HepG2 (cell line): ENCODE measurements around the gene NT5C1A. TPM values are rescaled to one million over a fixed set of nuclear protein-coding genes. Genes with fewer than 3 reads are reported as not detected.

Source experiments
- ATAC-seq: fragments of 200-7000 bp; cut with Tn5 transposase; 3 replicates; pipeline ENCODE4 v1.9.1; 2020; ENCODE audit warnings: mild to moderate bottlenecking, moderate library complexity
- BruUV-seq: library from RNA; stranded (reverse); fragments of 400-500 nt; replicated peaks from 2 replicates; lab custom pipeline; 2021; lab: Mats Ljungman, UMichigan
- CTCF ChIA-PET: fragments of 300-600 bp; formaldehyde crosslinking; extraction: SDS; loops from one replicate; lab custom pipeline; 2021; ENCODE audit warnings: low total read pairs, inconsistent platforms, low intra/inter-chr PET ratio; lab: Yijun Ruan, JAX
- POLR2A ChIA-PET: fragments of 350-600 bp; sonication (Branson Sonifier 250); formaldehyde crosslinking; loops from one replicate; lab custom pipeline; 2020; ENCODE audit warnings: antibody characterized with exemption, inconsistent platforms; lab: Yijun Ruan, JAX
- DNase-seq: peaks from one replicate; pipeline ENCODE4 v3.0.0-alpha.2; 2015; ENCODE audit warnings: low spot score
- FAIRE-seq: peaks from 3 replicates; lab custom pipeline; 2011; peaks lifted over from hg19 to GRCh38; lab: Jason Lieb, UNC
- H2AFZ ChIP-seq: one replicate; pipeline ENCODE4 v1.6.1; 2011; ENCODE audit warnings: low read length, inconsistent platforms
- H3K27ac ChIP-seq: fragments of 300-600 bp; 3 replicates; pipeline ENCODE4 v1.8.0; 2011; ENCODE audit warnings: mixed run types, mild to moderate bottlenecking, mixed read lengths, low read length, inconsistent platforms; ENCODE audit not compliant: insufficient read depth; ENCODE audit errors: extremely low read length
- H3K27me3 ChIP-seq, 2 experiments: fragments of 200-600 bp in 1 of 2; 2 replicates in 1 of 2; 3 replicates in 1 of 2; pipeline versions ENCODE4 v1.6.0 to v1.8.0; 2011; ENCODE audit warnings: low read length in 2 of 2, mild to moderate bottlenecking in 2 of 2, moderate library complexity in 2 of 2, inconsistent platforms in 1 of 2; ENCODE audit not compliant: insufficient read depth in 2 of 2, control insufficient read depth in 1 of 2
- H3K36me3 ChIP-seq, 2 experiments: fragments of 200-600 bp in 1 of 2; replicated peaks in 1 of 2; 2 replicates in 1 of 2; 3 replicates in 1 of 2; pipeline versions ENCODE4 v1.5.1 to v1.8.0; 2011; ENCODE audit warnings: low read length in 2 of 2, inconsistent platforms in 1 of 2; ENCODE audit not compliant: insufficient read depth in 2 of 2, control insufficient read depth in 1 of 2
- H3K4me1 ChIP-seq: 2 replicates; pipeline ENCODE4 v1.5.1; 2012; ENCODE audit warnings: low read length, inconsistent platforms; ENCODE audit not compliant: insufficient read depth
- H3K4me2 ChIP-seq: 2 replicates; pipeline ENCODE4 v1.6.0; 2011; ENCODE audit warnings: low read depth, low read length, inconsistent platforms
- H3K4me3 ChIP-seq, 3 experiments: fragments of 200-600 bp in 1 of 3; sonication (generic), shearing (Covaris generic) in 1 of 3; replicated peaks in 1 of 3; 2 replicates each; pipeline ENCODE4 v1.5.1; 2011 to 2016; ENCODE audit warnings: low read length in 3 of 3, inconsistent platforms in 2 of 3, low read depth in 2 of 3, mild to moderate bottlenecking in 2 of 3, control low read depth in 1 of 3, mixed read lengths in 1 of 3; ENCODE audit not compliant: insufficient read depth in 1 of 3
- H3K79me2 ChIP-seq: one replicate; pipeline ENCODE4 v1.6.1; 2011; ENCODE audit warnings: low read length, inconsistent platforms; ENCODE audit not compliant: insufficient read depth
- H3K9ac ChIP-seq: 2 replicates; pipeline ENCODE4 v1.6.0; 2011; ENCODE audit warnings: mild to moderate bottlenecking, low read depth, low read length, inconsistent platforms; ENCODE audit not compliant: insufficient read depth
- H3K9me3 ChIP-seq: 2 replicates; pipeline ENCODE4 v1.5.1; 2012; ENCODE audit warnings: mild to moderate bottlenecking, low read length
- H4K20me1 ChIP-seq: 2 replicates; pipeline ENCODE4 v1.6.0; 2011; ENCODE audit warnings: inconsistent platforms, mild to moderate bottlenecking, low read length, moderate library complexity; ENCODE audit not compliant: insufficient read depth
- AKNA ChIP-seq: sonication (generic); formaldehyde crosslinking; IDR thresholded peaks from 2 replicates; pipeline ENCODE4 v1.4.0; 2020; ENCODE audit warnings: missing genetic modification reagents, borderline replicate concordance
- GPN1 ChIP-seq: sonication (generic); formaldehyde crosslinking; IDR thresholded peaks from 2 replicates; pipeline ENCODE4 v1.5.1; 2020; ENCODE audit warnings: missing genetic modification reagents, borderline replicate concordance
- KDM6A ChIP-seq: IDR thresholded peaks from 2 replicates; pipeline ENCODE4 v1.6.1; 2016; ENCODE audit warnings: low read depth
- KLF13 ChIP-seq: sonication (generic); formaldehyde crosslinking; IDR thresholded peaks from 2 replicates; pipeline ENCODE4 v1.4.0; 2020; ENCODE audit warnings: mild to moderate bottlenecking, missing genetic modification reagents
- LRRFIP1 ChIP-seq: sonication (generic); formaldehyde crosslinking; conservative IDR thresholded peaks from 2 replicates; pipeline ENCODE4 v1.4.0; 2020; ENCODE audit warnings: missing genetic modification reagents
- RELA ChIP-seq: sonication (generic); formaldehyde crosslinking; IDR thresholded peaks from 2 replicates; pipeline ENCODE4 v1.4.0; 2020; ENCODE audit warnings: missing genetic modification reagents
- TBX3 ChIP-seq: fragments of 450-650 bp; IDR thresholded peaks from 2 replicates; pipeline ENCODE4 v1.6.1; 2017; ENCODE audit warnings: antibody characterized with exemption, mild to moderate bottlenecking, inconsistent platforms, borderline replicate concordance
- ZBED4 ChIP-seq: sonication (generic); formaldehyde crosslinking; IDR thresholded peaks from 2 replicates; pipeline ENCODE4 v1.4.0; 2020; ENCODE audit warnings: missing genetic modification reagents, borderline replicate concordance
- ZBTB38 ChIP-seq: sonication (generic); formaldehyde crosslinking; IDR thresholded peaks from 2 replicates; pipeline ENCODE4 v1.5.1; 2020; ENCODE audit warnings: mild to moderate bottlenecking, missing genetic modification reagents
- ZNF234 ChIP-seq: sonication (generic); formaldehyde crosslinking; conservative IDR thresholded peaks from 2 replicates; pipeline ENCODE4 v1.5.1; 2020; ENCODE audit warnings: mild to moderate bottlenecking, missing genetic modification reagents
- ZNF496 ChIP-seq: sonication (generic); formaldehyde crosslinking; IDR thresholded peaks from 2 replicates; pipeline ENCODE4 v1.8.1; 2023; ENCODE audit warnings: mild to moderate bottlenecking, moderate library complexity, missing genetic modification reagents; ENCODE audit not compliant: insufficient replicate concordance
- ZSCAN25 ChIP-seq: sonication (generic); formaldehyde crosslinking; IDR thresholded peaks from 2 replicates; pipeline ENCODE4 v1.8.0; 2022; ENCODE audit warnings: mild to moderate bottlenecking, missing genetic modification reagents
- WGBS: methylation state at CpG from one replicate; pipeline ENCODE4 v1.1.6; 2017; ENCODE audit warnings: low lambda C conversion rate; 5-methylcytosine and 5-hydroxymethylcytosine counted together
- in situ Hi-C: cut with HindIII; loops from 2 replicates; pipeline ENCODE4 v1.10.0; 2017; ENCODE audit warnings: low pct_unique_long_range_greater_than_20kb; ENCODE audit not compliant: extremely low pct_ligation_motif_present
- intact Hi-C: fragments of 100-400 bp; cut with micrococcal nuclease; formaldehyde crosslinking; loops from one replicate; pipeline ENCODE4 v1.10.0; 2022; ENCODE audit not compliant: unreplicated experiment
- polyA plus RNA-seq, 8 experiments: library from polyadenylated mRNA; depleted of rRNA in 3 of 8; stranded (reverse) in 7 of 8; unstranded in 1 of 8; fragments of >200 nt; fragmentation: Illumina TruSeq in 4 of 8; extraction: Trizol in 4 of 8; gene quantifications; 2 replicates each; pipeline versions ENCODE4 v1.2.1 to v1.2.3, GENCODE V29; 2011 to 2016; ENCODE audit warnings: low read depth in 4 of 8, missing spikeins in 1 of 8, mixed read lengths in 1 of 8; ENCODE audit not compliant: insufficient read depth in 1 of 8
- total RNA-seq, 5 experiments: library from RNA; depleted of rRNA; stranded (reverse); fragments of >200 nt; fragmentation: Illumina TruSeq; extraction: Trizol; gene quantifications; 2 replicates each; pipeline ENCODE4 v1.2.3, GENCODE V29; 2016; ENCODE audit warnings: low read depth in 1 of 5

Gene NT5C1A
- total and polyA plus RNA-seq, 2 of the 13 experiments (the other 11 are each of a cell fraction or from before 2014, with no cell fraction given): not detected

GRCh38 chr1:39647247-39647646, 24.7 kb downstream of the NT5C1A start:
- H3K9ac ChIP-seq: no peak overlapping the region
- DNase-seq (no peak), ATAC-seq (no peak), FAIRE-seq (no peak)
- no peak overlapping the region for H3K4me3 ChIP-seq
- no peaks in the 10 kb centered on the region for H3K79me2 ChIP-seq
- no peaks in the 10 kb centered on the region for H3K4me1 ChIP-seq
- ChIA-PET POLR2A (no interaction called here), CTCF (no interaction called here)
- H3K4me2 ChIP-seq: no peak overlapping the region
- no TSS peak for BruUV-seq
- no peak overlapping the region for H2AFZ ChIP-seq
- H3K9me3 ChIP-seq: no peaks in the 10 kb centered on the region
- in situ Hi-C loops (no loop called here), intact Hi-C loops (no loop called here)
- H3K36me3 ChIP-seq: no peaks in the 10 kb centered on the region
- 0% methylated on average over 2 of the region's 3 CpGs for WGBS
- peaks cover 3 to 24% of the 10 kb centered on the region in 2 experiments; a peak in 4 of 5 replicates for H3K27me3 ChIP-seq
- no peaks in the 10 kb centered on the region for H4K20me1 ChIP-seq
- no peak overlapping the region for H3K27ac ChIP-seq
- TF ChIP-seq KDM6A (CRISPR knock-in tag): no peak
- no peak for TF ChIP-seq LRRFIP1
- no peak for TF ChIP-seq AKNA
- no peak for TF ChIP-seq TBX3
- TF ChIP-seq ZBTB38 (CRISPR knock-in tag): no peak
- TF ChIP-seq KLF13 (CRISPR knock-in tag): no peak
- TF ChIP-seq RELA (CRISPR knock-in tag): no peak
- no peak for TF ChIP-seq ZBED4
- no peak for TF ChIP-seq ZNF496
- TF ChIP-seq GPN1 (CRISPR knock-in tag): no peak
- TF ChIP-seq ZSCAN25 (CRISPR knock-in tag): no peak
- no peak for TF ChIP-seq ZNF234 (CRISPR knock-in tag)
